Activated T-helper 17 cell treated with anti-CD3 and anti-CD28 coated beads, Interleukin-2, amount 50 U/mL, for 72 hours (primary cell): ENCODE data around the gene CCNI2. TPM values are rescaled to one million over a fixed set of nuclear protein-coding genes. Genes with fewer than 3 reads are reported as not detected.

Experiments used
- ATAC-seq: fragments of 150-1000 bp; cut with Tn5 transposase; replicated peaks from 2 replicates; pipeline ENCODE4 v1.10.0; 2021; ENCODE audit warnings: mild to moderate bottlenecking, moderate library complexity
- H3K27ac Mint-ChIP-seq: one replicate; pipeline ENCODE4 v1.8.0; 2022; ENCODE audit warnings: mixed read lengths
- H3K27me3 Mint-ChIP-seq: one replicate; pipeline ENCODE4 v1.8.0; 2022; ENCODE audit warnings: mixed read lengths
- H3K36me3 Mint-ChIP-seq: one replicate; pipeline ENCODE4 v1.8.0; 2022; ENCODE audit warnings: low read depth, mild to moderate bottlenecking, mixed read lengths
- H3K4me1 Mint-ChIP-seq: one replicate; pipeline ENCODE4 v1.8.0; 2022; ENCODE audit warnings: mixed read lengths
- H3K4me3 Mint-ChIP-seq: one replicate; pipeline ENCODE4 v1.8.0; 2022; ENCODE audit warnings: mild to moderate bottlenecking, mixed read lengths
- H3K9me3 Mint-ChIP-seq: one replicate; pipeline ENCODE4 v1.8.0; 2022; ENCODE audit warnings: mixed read lengths
- total RNA-seq, 2 donors: library from RNA; stranded (reverse); gene quantifications; one replicate each; pipeline ENCODE4 v1.2.3, GENCODE V29; 2022

Gene CCNI2
- total RNA-seq, 2 donors from 2014 or later: 1.2 to 3.3 TPM

GRCh38 chr5:132756542-132756941 is 9.3 kb downstream of the CCNI2 start:
- Mint-ChIP-seq H3K27me3 (no peaks in the 10 kb centered on the region), H3K27ac (no peak overlapping the region), H3K4me1 (peaks cover 11% of the 10 kb centered on the region), H3K4me3 (no peak overlapping the region), H3K9me3 (no peaks in the 10 kb centered on the region), H3K36me3 (peaks cover 38% of the 10 kb centered on the region)
- ATAC-seq: no peak

DNA sequence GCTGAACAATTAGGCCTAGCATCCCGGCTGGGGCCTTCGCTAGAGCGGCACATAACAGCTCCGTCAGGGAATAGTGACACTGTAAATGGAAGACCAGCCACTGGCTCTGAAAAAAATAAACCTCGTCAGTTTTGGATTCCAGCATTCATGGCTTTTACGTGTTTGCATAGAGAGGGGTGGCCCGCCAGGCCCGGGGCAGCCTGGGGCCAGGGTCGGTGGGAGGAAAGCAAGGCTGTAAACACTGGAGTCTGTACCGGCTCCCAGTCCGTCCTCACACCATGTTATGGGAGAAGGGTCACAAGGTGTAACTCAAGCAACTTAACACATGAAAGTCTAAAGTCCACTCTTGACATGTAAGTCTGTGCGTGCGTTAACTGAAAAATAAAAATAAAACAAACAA is 11.2 kb downstream of the CCNI2 start:
- no peak for ATAC-seq
- Mint-ChIP-seq H3K27ac (no peak overlapping the region), H3K9me3 (no peaks in the 10 kb centered on the region), H3K4me3 (no peak overlapping the region), H3K36me3 (peaks cover 31% of the 10 kb centered on the region), H3K27me3 (no peaks in the 10 kb centered on the region), H3K4me1 (peaks cover 2% of the 10 kb centered on the region)

GRCh38 chr5:132759114-132760048 is 12.2 kb downstream of the CCNI2 start:
- H3K27me3 Mint-ChIP-seq: no peaks in the 10 kb centered on the region
- no peak for ATAC-seq
- H3K27ac Mint-ChIP-seq: no peak overlapping the region
- peaks cover 27% of the 10 kb centered on the region for H3K36me3 Mint-ChIP-seq
- H3K9me3 Mint-ChIP-seq: no peaks in the 10 kb centered on the region
- H3K4me1 Mint-ChIP-seq: no peaks in the 10 kb centered on the region
- no peak overlapping the region for H3K4me3 Mint-ChIP-seq

DNA sequence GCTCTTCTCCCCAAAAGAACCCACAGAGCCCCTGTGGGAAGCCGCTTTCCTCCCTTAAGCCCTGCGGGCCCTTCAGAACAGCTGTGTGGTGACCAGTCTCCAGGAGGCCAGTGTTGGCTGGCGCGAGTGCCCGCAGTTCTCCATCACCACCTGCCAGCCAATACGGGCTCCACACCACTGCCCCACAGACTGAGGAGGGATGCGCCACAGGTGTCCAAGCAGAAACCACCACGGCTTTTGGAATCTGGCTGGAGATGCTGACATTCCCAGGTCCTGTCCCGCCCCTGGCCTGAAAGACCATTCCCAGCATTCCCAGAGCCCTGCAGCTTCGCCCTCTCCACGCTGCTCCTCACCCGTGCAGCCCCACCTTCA is 12.8 kb downstream of the CCNI2 start:
- Mint-ChIP-seq H3K4me1 (no peaks in the 10 kb centered on the region), H3K27me3 (no peaks in the 10 kb centered on the region), H3K36me3 (peaks cover 27% of the 10 kb centered on the region), H3K4me3 (no peak overlapping the region), H3K27ac (peak overlapping the region; percentile 35), H3K9me3 (no peaks in the 10 kb centered on the region)
- ATAC-seq: no peak

- Mint-ChIP-seq H3K4me1 (no peaks in the 10 kb centered on the region), H3K36me3 (peaks cover 20% of the 10 kb centered on the region), H3K27ac (peak overlapping the region; percentile 35), H3K4me3 (no peak overlapping the region), H3K9me3 (no peaks in the 10 kb centered on the region), H3K27me3 (no peaks in the 10 kb centered on the region)
- ATAC-seq: no peak
Observed at GRCh38 chr5:132760601-132761317, 13.5 kb downstream of the CCNI2 start.

DNA sequence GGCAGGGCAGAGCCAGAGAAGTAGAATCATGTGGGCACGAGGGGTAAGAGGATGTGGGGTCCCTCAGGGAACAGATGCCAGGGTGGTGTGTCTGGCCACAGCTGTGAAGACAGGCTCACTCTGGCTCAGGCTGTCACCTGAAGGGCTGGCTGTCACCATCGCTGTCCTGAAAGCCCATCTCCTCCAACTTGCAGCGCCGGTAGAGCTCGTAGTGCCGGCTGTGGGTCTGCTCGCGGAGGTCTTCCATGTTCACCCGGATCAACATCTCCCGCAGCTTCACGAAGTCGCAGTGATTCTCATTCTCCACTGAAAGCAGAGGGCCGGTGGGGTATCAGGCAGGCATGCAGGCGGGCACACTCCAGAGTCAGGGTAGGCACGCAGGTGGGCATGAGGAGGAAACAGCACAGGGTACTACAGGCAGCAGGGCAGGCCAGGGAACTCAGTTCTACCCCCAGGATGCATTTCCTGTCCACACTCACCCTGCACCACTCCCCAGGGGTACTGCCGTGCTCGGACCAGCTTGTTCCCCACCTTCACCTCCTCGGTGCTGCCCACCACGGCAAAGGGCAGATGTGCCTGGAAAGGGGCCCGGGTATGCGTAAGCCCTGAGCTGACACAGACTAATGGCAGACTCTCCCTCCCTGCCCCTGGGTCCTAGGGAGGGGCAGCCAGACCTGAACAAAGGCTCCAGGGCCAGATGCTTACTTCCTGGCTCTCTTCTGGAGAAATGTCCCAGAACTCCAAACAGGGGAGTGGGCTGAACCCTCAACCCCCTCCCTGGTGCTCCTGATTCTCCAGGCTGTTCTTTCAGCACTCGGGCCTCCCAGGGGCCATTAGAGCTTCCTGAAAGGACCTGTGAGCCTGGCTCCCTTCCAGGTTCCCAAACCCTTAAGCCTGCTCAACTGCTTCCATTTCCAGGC is 14.4 kb downstream of the CCNI2 start:
- Mint-ChIP-seq H3K4me3 (no peak overlapping the region), H3K9me3 (no peaks in the 10 kb centered on the region), H3K4me1 (no peaks in the 10 kb centered on the region), H3K36me3 (peaks cover 20% of the 10 kb centered on the region), H3K27me3 (no peaks in the 10 kb centered on the region), H3K27ac (peak overlapping the region; percentile 35)
- ATAC-seq: no peak

DNA sequence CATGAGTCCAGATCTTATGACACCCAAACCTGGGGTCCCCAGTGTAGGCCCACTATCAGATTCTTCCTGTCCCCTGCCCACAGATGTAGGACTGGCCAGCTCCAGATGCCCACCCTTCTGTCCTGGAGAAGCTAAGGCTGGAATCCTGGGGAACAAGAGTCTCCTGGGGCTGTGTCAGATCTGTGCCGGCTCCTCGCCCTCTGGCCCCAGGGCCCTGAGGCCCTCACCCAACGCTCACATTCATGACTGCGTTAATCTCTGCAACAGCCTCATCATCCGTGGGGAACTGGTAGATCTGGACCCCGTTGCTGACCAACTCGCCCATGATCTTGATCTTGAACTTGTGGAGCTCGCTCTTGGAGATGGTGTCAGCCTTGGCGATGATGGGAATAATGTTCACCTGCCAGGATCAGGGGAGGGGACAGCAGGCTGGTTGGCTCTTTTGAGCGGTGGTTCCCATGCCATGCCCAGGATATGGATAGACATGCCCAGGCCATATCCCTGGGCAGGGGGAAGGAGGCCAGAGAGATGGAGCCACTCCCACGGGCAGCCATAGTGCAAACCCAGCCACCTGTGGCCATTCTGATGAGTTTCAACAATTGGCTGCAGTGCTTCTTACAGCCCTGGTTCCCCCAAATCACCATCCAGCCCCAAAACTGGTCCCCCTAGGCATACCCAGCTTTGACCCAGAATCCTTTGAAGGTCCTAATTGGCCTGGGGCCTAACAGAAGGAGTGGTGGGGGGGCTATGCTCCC is 15.2 kb downstream of the CCNI2 start:
- peaks cover 20% of the 10 kb centered on the region for H3K36me3 Mint-ChIP-seq
- H3K27me3 Mint-ChIP-seq: no peaks in the 10 kb centered on the region
- H3K4me3 Mint-ChIP-seq: no peak overlapping the region
- no peaks in the 10 kb centered on the region for H3K9me3 Mint-ChIP-seq
- H3K27ac Mint-ChIP-seq: peak overlapping the region; percentile 50
- no peak for ATAC-seq
- H3K4me1 Mint-ChIP-seq: peaks cover 6% of the 10 kb centered on the region

GRCh38 chr5:132763181-132764036 is 16.2 kb downstream of the CCNI2 start:
- Mint-ChIP-seq H3K27me3 (no peaks in the 10 kb centered on the region), H3K36me3 (peaks cover 19% of the 10 kb centered on the region), H3K9me3 (no peaks in the 10 kb centered on the region), H3K27ac (peak overlapping the region; percentile 50), H3K4me1 (peaks cover 6% of the 10 kb centered on the region), H3K4me3 (no peak overlapping the region)
- no peak for ATAC-seq

GRCh38 chr5:132764051-132764450 is 16.8 kb downstream of the CCNI2 start:
- Mint-ChIP-seq H3K4me1 (peaks cover 6% of the 10 kb centered on the region), H3K4me3 (no peak overlapping the region), H3K36me3 (peaks cover 13% of the 10 kb centered on the region), H3K27ac (no peak overlapping the region), H3K9me3 (no peaks in the 10 kb centered on the region), H3K27me3 (no peaks in the 10 kb centered on the region)
- no peak for ATAC-seq

DNA sequence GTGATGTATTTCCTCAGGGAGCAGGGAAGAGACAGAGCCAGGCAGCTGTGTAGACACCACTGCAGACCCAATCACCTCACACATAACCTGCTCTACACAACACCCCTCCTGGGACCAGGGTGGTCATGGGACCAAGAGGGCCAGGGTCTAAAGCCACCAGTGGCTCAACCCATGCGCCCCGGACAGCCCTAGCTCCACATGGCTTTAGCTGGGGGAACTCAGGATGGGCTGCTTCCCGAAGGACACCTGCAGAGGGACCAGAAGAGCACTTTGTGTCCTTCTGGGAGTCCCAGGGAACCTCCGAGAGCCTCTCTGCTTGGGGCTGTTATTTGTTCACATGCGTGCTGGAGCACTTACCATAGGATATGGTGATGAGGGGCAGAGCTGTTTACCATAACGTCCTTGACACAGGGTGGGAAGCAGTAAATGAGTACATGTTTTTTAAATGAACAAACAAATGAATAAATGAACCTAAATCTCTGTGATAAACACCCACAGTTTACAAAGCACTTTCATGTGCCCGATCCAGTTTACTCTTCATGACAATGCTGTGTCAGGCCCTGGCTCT is 17.5 kb downstream of the CCNI2 start:
- no peak for ATAC-seq
- no peak overlapping the region for H3K27ac Mint-ChIP-seq

DNA sequence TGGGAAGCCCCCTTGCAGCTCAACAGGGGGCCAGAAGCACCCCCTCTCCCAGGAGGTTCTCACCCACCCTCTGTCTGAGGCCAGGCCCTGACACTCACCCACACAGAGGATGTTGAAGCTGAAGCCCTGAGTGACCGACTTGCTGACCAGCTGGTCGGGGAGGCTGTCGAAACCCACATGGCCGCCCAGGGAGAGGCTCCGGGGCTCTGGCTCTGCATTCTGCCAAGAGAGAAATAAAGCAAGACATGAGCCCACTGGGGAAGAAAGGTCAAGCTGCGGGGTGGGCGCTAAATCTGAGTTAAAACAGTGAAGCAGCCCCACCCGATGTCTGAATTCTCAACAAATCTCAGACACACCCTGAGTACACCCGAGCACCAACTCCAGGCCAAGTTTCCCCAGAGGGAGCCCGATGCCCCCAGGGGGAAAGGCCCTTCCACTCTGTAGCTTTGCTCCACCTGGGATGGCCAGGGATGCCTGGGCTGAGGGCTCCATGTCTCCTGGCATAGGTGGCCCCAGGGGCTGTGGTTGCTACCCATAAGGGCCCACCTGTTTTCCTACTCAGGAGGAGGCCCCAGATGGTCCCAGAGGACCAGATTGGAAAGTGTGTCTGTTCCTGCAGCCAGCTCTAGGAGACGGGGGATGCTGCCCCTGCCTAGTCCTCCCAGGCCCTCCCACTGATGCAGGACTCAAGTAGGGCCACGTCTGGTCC is 18.2 kb downstream of the CCNI2 start:
- no peak overlapping the region for H3K27ac Mint-ChIP-seq
- ATAC-seq: no peak
- peaks cover 8% of the 10 kb centered on the region for H3K36me3 Mint-ChIP-seq
- H3K9me3 Mint-ChIP-seq: no peaks in the 10 kb centered on the region
- no peaks in the 10 kb centered on the region for H3K27me3 Mint-ChIP-seq
- H3K4me1 Mint-ChIP-seq: peaks cover 6% of the 10 kb centered on the region
- no peak overlapping the region for H3K4me3 Mint-ChIP-seq

More for the DNA sequence above, 17.5 kb downstream of the CCNI2 start:
- H3K27me3 Mint-ChIP-seq: no peaks in the 10 kb centered on the region
- H3K36me3 Mint-ChIP-seq: peaks cover 12% of the 10 kb centered on the region
- H3K9me3 Mint-ChIP-seq: no peaks in the 10 kb centered on the region
- no peak overlapping the region for H3K4me3 Mint-ChIP-seq
- H3K4me1 Mint-ChIP-seq: peaks cover 6% of the 10 kb centered on the region

DNA sequence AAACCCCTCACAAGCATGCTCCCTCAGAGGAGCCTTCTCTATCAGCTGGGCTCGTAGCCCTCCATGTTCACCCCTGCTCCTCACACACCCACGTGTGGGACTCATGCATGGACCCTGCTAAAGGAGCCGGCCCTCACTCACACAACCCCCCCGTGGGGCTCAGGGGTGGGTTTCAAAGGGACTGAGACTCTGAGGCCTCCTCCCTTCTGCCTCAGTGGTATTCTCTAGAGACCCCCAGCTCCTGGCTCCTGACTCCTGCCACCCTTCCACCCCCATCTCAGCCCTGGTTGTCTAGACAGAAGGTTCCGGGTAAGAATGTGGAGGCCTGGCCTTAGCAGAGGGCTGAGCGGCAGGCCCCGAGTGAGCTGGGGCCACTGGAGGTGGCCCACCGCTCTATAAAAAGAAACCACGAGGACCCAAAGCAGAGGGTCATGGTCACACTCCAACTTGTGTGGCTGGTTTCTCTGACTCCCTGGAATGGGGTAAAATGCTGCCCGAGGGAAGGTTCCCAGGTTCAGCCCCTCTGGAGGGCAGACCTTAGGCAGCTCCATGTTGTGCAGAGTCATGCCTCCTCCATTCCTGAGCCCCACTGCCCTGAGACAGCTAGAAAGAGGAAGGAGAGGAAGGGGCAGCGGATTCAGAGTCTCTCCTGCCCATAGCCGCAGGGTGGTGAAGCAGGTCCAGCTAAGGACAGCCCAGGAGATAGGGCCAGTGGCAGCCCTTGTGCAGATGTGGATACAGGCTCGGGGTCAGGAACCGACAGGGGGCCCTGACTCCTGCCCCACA is 19.0 kb downstream of the CCNI2 start:
- no peak overlapping the region for H3K27ac Mint-ChIP-seq
- peaks cover 6% of the 10 kb centered on the region for H3K4me1 Mint-ChIP-seq
- peaks cover under 1% of the 10 kb centered on the region for H3K36me3 Mint-ChIP-seq
- no peak overlapping the region for H3K4me3 Mint-ChIP-seq
- no peak for ATAC-seq
- no peaks in the 10 kb centered on the region for H3K9me3 Mint-ChIP-seq
- H3K27me3 Mint-ChIP-seq: no peaks in the 10 kb centered on the region
